GM19099 (cell line): ENCODE measurements around the gene PLEKHM3.

Source experiments
- POLR2A ChIP-seq: IDR thresholded peaks from 3 replicates; pipeline ENCODE4 v1.6.1; 2011; ENCODE audit warnings: low read depth; ENCODE audit not compliant: insufficient read length; ENCODE audit errors: extremely low read depth

PLEKHM3 gene

GRCh38 chr2:208015475-208015874 is 9.9 kb downstream of the PLEKHM3 start:
- TF ChIP-seq POLR2A: no peak

- TF ChIP-seq POLR2A: no peak
Measured at GRCh38 chr2:208013285-208014178, 11.8 kb downstream of the PLEKHM3 start.

GRCh38 chr2:208012449-208012848 is 12.9 kb downstream of the PLEKHM3 start:
- no peak for TF ChIP-seq POLR2A

GRCh38 chr2:208010506-208010905 is 14.8 kb downstream of the PLEKHM3 start:
- TF ChIP-seq POLR2A: no peak

GRCh38 chr2:208006833-208007232 is 18.5 kb downstream of the PLEKHM3 start:
- no peak for TF ChIP-seq POLR2A

- no peak for TF ChIP-seq POLR2A
Measured at GRCh38 chr2:208006337-208006736, 19.0 kb downstream of the PLEKHM3 start.

- no peak for TF ChIP-seq POLR2A
Measured at GRCh38 chr2:208001924-208002323, 23.4 kb downstream of the PLEKHM3 start.

- TF ChIP-seq POLR2A: no peak
Measured at GRCh38 chr2:208000701-208001395, 24.5 kb downstream of the PLEKHM3 start.

GRCh38 chr2:207996848-207997247 is 28.5 kb downstream of the PLEKHM3 start:
- TF ChIP-seq POLR2A: no peak

- no peak for TF ChIP-seq POLR2A
Measured at GRCh38 chr2:207995887-207996286, 29.4 kb downstream of the PLEKHM3 start.

GRCh38 chr2:207993151-207993763 is 32.1 kb downstream of the PLEKHM3 start:
- TF ChIP-seq POLR2A: no peak

- TF ChIP-seq POLR2A: no peak
Measured at GRCh38 chr2:207991944-207992343, 33.4 kb downstream of the PLEKHM3 start.

GRCh38 chr2:207990784-207991183 is 34.5 kb downstream of the PLEKHM3 start:
- TF ChIP-seq POLR2A: no peak

- no peak for TF ChIP-seq POLR2A
Measured at GRCh38 chr2:207988975-207989374, 36.4 kb downstream of the PLEKHM3 start.

GRCh38 chr2:207987025-207987716 is 38.2 kb downstream of the PLEKHM3 start:
- TF ChIP-seq POLR2A: no peak
